ENCODE measurements around the gene MICALL1.

DNA sequence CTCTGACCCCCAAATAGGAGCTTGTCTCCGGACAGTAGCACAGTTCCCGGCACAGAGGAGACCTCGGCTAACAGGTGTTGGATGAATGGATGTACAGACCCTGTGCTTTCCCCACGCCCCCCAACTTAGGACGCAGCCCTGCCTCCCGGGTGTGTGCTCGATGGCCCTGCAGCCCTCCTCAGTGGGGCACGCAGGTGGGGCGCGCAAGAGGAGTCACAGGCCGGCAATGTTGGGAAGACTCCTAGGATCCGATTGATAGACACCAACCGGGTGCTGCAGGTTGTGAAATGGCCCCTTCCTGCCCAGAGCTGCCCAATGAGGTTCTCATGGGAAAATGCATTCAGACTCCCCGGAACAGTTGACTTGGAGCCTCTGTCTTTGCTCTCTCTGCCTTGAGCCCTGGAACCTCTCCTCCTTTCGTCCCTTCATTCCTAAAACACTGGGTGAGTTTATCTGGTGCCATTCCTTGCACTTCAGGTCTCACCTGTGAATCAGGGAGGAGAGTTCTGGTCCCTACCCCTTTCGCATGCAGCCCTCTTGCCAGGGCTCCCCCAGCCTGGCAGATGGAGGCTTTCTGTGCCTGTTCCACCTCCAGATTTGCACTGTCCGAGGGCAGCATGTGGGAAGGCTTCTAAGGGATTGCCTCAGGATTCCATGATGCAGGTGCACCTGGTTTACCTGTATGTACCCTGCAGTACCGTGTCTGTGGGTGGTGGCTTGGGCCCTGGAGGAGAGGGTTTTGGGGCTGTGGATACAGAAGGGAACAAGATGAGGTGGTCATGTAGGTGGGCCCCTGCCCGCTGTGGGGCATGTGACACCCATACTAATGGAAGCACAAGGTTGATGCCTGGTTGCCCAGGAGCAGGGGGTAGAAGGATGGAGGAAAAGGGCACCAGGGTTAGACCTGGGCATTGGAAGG lies 1.2 kb downstream of the MICALL1 start:
- TF ChIP-seq, protein P1, sequence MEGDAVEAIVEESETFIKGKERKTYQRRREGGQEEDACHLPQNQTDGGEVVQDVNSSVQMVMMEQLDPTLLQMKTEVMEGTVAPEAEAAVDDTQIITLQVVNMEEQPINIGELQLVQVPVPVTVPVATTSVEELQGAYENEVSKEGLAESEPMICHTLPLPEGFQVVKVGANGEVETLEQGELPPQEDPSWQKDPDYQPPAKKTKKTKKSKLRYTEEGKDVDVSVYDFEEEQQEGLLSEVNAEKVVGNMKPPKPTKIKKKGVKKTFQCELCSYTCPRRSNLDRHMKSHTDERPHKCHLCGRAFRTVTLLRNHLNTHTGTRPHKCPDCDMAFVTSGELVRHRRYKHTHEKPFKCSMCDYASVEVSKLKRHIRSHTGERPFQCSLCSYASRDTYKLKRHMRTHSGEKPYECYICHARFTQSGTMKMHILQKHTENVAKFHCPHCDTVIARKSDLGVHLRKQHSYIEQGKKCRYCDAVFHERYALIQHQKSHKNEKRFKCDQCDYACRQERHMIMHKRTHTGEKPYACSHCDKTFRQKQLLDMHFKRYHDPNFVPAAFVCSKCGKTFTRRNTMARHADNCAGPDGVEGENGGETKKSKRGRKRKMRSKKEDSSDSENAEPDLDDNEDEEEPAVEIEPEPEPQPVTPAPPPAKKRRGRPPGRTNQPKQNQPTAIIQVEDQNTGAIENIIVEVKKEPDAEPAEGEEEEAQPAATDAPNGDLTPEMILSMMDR (IDR thresholded peaks at IDR 0.05) = no peak
- TF ChIP-seq POLR2A (IDR thresholded peaks at IDR 0.05) = no peak
